Measurements from ENCODE around the gene CD109.

- TF ChIP-seq ZBTB7A (IDR thresholded peaks at IDR 0.05; ENCODE audit: low read depth) (no peak), TAF1 (IDR thresholded peaks at IDR 0.05; ENCODE audit: low read depth) (no peak), USF1 (IDR thresholded peaks at IDR 0.05) (no peak), FOXM1 (IDR thresholded peaks at IDR 0.05; ENCODE audit: borderline replicate concordance, low read depth) (no peak), CEBPB (IDR thresholded peaks at IDR 0.05) (no peak), EGR1 (IDR thresholded peaks at IDR 0.05) (no peak), MAX (IDR thresholded peaks at IDR 0.05) (no peak), EP300 (IDR thresholded peaks at IDR 0.05; ENCODE audit: borderline replicate concordance) (no peak), REST (IDR thresholded peaks at IDR 0.05; ENCODE audit: low read depth) (no peak), CREB1 (IDR thresholded peaks at IDR 0.05; ENCODE audit: low read depth) (no peak), NFIC (IDR thresholded peaks at IDR 0.05) (no peak), RAD21 (IDR thresholded peaks at IDR 0.05; ENCODE audit: low read depth) (no peak), YY1 (IDR thresholded peaks at IDR 0.05; ENCODE audit: low read depth) (no peak)
Observed at GRCh38 chr6:73792738-73793137, 96.7 kb downstream of the CD109 start.

Measured in Ishikawa (cell line).